T-helper 2 cell treated with Interferon-gamma antibody and Interleukin-4, amounts not matched to agents 100 ng/mL and 5 ng/mL, for 36 hours (primary cell): Measurements from ENCODE around the gene THBD. TPM values are rescaled to one million over a fixed set of nuclear protein-coding genes. Genes with fewer than 3 reads are reported as not detected.
"Not testable (repeated sequence)": the region's sequence is repeated elsewhere in the genome, so short reads cannot be mapped to it uniquely, and the experiment has no call there.

Experiments used
- intact Hi-C: fragments of 100-400 bp; cut with micrococcal nuclease; formaldehyde crosslinking; loops from one replicate; pipeline ENCODE4 v1.15.1; 2023
- total RNA-seq: library from RNA; stranded (reverse); gene quantifications from 2 replicates; pipeline ENCODE4 v1.2.3, GENCODE V29; 2022

THBD gene
- total RNA-seq, 1 donor from 2014 or later: not detected

- intact Hi-C loops: no loop called here
Observed at GRCh38 chr20:23036371-23036770, 13.1 kb downstream of the THBD start.

GRCh38 chr20:23035731-23036130, 13.7 kb downstream of the THBD start:
- intact Hi-C loops: no loop called here

DNA sequence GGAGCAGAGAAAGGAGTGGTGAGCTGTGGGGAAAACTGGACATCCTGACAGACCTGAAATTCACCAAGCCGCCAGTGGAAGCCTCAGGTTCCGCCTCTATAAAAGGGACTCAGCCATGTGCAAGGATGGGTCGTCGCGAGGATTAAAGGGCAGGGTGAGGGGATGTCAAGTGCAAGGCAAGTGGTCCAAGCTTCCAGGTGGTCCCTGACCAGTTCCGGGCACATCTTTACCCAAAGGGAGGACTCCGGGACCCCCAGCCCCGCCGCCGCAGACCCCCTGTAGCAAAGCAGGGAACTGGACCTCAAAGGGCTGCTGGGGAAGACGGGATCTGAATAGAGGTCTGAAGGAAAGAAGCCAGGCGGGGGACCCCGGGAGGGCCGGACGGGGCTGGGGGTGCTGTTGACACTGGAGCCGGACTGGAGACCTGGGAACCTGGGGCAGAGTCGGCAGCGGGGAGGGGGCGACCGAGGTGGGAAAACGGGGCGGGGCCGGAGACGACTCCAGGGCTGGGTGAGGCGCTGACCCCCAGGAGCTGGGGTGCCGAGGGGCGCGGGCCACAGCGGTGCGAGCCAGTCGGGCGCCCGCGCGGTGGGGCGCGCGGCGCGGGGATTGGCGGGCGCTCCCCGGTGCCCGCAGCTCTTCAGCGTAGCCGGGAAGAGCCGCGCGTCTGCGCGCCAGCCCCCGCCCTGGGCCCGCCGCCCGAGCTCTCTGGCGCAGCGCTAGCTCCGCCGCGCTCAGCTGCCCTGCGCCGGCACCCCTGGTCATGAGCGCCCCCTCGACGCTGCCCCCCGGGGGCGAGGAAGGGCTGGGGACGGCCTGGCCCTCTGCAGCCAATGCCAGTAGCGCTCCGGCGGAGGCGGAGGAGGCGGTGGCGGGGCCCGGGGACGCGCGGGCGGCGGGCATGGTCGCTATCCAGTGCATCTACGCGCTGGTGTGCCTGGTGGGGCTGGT, 14.5 kb downstream of the THBD start, which contains the start of gene SSTR4:
Gene SSTR4, plus strand, starts transcription at position 592 of the 951 bp plus-strand sequence. Its CDS starts 172 bp downstream, at position 764.
- intact Hi-C loops: no loop called here

DNA sequence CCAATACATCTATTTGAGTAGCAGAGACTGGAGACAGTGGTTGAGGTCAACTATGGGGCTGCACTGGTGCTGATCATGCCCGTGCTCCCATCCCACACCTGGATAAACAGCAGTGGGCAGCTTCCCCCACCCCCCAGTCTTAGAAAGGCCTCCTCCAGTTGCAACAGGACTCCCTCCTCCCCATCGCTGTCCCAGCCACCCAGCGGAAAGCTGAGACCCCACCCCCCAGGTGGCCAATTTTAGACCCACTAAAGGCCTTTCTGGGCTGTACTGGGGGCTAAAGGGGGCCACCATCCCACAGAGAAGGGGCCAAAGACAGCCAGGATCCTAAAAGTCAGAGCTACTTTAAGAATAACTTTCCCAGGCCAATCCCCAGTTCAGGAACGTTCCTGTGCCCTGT, 15.6 kb downstream of the THBD start:
- intact Hi-C loops: no loop called here

- intact Hi-C loops: no loop called here
Observed at GRCh38 chr20:23032750-23033078, 16.8 kb downstream of the THBD start.

DNA sequence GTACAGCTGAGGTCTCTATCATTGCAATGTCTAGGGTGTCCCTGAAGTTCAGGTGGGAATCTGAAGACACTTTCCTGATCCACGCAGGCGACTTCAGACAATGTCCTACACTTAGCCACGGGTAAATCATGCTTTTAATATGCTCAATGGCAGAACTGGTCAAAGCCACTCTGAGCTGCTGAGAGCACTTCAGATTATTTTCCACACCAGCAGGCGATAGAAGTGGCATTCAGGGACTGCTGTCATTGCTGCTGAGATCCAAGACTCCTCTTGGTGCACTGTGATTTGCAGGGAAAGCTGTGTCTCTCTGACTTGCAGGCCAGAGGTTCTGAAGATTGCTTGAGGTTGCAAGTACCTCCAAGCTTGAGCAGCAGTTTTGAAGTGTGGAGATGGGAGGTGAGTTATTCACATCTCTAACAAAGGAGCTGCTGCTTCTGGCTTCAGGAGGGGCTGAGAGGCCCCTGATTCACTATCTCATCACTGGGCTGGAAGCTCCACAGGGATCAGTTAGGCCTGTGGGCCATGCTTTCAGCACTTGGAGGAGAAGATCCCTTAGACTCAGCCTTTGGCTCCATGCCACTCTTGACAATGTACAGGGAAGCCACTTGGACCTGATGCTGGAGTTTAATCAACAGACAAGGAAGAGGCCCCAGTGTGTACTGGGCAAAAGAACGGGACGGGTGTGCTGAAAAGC, 17.3 kb downstream of the THBD start:
- intact Hi-C loops: no loop called here

GRCh38 chr20:23031346-23031745, 18.1 kb downstream of the THBD start:
- intact Hi-C loops: no loop called here

- intact Hi-C loops: no loop called here
Observed at GRCh38 chr20:23029324-23029723, 20.1 kb downstream of the THBD start.

- intact Hi-C loops: no loop called here
Observed at GRCh38 chr20:23028392-23028791, 21.1 kb downstream of the THBD start.

DNA sequence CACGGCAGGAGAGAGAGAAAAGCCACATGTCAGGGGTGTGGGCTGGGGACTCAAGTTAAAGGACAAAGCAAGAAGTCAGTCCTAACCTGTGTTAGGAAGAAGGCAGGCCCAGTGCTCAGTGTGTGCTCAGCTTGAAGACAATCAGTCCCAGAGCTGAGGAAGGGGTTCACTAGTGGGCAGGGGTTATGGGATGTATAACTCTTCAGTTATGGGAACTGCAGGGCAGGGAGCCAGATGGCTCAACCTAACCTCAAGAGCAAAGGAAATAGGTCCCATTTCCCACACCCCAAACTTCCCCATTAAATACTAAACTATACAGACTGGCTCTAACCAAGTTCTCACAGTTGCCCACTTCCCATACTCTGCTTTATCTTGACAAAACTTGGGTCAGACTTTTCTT, 21.8 kb downstream of the THBD start:
- intact Hi-C loops: no loop called here

DNA sequence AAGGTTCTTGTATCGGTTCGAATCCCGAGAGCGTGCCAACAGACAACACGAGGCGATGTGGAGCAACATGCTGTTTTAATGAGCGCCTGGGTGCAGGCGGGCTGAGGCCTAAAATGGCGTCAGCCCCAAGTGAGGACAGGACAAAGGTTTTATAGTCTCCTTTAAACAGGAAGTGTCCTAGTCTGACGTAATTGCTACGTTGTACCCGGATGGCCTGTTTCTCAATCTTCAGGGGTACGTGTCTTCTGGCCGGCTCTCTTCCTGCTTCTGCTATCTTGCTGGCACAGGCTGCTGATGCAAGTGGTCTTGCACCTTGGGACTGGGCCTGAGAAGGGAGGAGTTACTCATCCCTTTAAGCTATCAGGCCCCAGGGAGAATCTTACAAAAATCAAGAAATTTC, 24.0 kb downstream of the THBD start:
- intact Hi-C loops: not testable (repeated sequence)

DNA sequence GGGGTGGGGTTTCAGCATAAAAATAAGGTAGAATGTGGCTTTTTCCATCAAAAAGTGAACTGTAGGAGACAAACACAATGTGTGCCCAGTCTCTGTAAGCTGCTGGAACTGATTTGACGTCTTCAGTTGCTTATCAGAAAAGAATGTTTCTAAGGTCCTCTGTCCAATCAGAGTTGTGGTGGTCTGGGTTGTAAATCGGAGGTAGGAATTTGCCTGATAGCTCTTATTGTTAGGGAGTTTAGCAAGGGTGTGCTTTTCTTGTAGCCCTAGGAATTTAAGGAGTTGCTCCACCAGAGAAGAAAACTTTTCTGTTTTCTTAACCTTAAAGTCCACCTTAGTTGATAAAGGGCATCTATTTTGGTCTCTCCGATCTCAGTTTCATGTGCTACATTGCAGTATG, 24.8 kb downstream of the THBD start:
- intact Hi-C loops: no loop called here

DNA sequence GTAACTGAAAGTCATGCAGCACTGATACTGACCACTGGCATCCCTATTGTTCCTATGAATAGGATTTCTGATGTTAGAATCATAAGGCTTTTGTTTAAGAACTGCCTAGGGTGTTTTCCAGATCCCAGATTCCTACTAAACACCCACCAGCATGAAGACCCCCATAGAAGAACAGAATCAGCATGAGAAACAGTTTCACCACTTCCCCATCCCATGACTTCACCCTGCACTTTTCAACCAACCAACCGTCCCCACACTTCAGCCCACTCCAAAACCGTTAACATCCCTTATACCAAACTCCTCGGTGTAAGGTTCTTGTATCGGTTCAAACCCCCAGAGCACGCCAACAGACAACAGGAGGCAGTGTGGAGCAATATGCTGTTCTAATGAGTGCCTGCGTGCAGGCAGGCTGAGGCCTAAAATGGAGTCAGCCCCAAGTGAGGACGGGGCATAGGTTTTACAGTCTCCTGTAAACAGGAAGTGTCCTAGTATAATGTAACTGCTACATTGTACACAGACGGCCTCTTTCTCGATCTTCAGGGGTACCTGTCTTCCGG, 25.8 kb downstream of the THBD start:
- intact Hi-C loops: no loop called here

DNA sequence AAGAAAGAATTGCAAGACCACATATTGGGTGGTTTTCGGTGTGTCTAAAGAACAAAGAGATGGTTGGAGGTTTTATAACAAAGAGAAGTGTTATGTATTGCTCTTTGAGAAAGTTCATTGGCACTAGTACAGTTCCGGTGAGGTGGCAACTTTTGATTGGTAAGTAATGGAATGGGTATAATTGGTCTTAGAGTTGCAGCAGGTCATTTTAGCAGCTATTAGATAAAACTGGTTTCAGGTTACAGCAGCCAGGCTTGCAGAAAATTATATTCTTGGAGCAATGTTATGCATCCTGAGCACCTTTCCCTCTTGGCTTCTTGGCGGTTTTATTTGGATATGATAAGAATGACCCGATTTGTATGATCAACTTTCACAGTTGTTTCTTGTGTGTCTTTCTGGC, 26.6 kb downstream of the THBD start:
- intact Hi-C loops: no loop called here

DNA sequence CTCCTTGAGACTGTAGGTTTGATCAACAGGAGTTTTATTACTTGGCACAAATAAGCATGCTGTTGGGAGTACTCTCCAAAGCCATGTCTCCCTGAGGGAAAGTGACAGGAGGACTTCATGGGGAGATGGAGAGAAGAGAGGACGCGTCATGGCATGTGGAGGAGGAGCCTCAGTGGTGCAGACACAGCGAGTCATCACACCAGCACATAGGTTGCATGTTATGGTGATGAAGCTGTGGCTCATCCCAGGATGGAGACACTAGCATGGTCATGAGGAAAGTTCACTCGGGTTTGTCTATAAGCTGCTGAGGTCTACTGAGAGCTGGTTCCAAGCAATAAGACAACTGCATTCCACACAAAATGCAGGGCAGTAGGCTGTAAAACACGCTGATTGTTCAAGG, 27.5 kb downstream of the THBD start:
- intact Hi-C loops: no loop called here

DNA sequence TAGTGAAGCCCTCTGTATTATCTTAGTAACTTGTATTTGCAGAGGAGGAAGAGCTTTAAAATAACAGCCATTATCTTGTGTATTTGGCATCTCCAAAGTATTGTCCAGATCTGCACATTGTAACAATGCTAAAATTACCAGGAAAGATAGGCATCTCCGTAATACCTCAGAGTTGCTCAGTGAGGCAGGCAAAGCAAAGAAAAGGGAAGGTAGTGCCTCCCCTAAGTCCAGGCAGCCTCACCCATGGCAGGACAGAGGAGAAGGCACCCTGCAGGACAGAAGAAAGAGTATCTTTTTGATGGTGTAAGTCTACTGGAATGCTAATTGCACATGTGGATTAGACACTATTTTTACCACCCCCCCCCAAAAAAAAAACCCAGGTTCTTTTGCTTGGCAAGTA, 27.9 kb downstream of the THBD start:
- intact Hi-C loops: no loop called here

DNA sequence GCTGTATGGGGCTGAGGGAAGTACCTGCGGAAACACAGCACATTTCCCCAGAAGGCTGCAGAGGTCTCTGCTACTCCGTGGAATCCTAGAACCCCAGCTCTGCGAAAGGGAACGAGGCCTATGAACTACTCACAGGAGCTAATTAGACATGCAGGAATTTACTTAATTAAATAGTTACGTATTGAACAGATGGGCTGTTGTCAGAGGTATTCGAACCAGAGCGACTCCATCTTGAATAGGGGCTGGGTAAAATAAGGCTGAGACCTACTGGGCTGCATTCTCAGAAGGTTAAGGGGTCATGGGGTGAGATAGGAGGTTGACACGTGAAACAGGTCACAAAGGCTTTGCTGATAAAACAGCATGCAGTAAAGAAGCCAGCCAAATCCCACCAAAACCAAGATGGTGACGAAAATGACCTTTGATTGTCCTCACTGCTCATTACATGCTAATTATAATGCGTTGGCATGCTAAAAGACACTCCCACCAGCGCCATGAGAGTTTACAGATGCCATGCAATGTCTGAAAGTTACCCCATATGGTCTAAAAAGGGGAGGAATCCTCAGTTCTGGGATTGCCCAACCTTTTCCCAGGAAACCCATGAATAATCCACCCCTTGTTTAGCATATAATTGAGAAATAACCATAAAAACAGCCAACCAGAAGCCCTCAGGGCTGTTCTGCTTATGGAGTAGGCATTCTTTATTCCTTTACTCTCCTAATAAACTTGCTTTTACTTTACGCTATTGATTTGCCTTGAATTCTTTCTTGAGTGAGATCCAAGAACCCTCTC, 29.0 kb downstream of the THBD start:
- intact Hi-C loops: no loop called here

DNA sequence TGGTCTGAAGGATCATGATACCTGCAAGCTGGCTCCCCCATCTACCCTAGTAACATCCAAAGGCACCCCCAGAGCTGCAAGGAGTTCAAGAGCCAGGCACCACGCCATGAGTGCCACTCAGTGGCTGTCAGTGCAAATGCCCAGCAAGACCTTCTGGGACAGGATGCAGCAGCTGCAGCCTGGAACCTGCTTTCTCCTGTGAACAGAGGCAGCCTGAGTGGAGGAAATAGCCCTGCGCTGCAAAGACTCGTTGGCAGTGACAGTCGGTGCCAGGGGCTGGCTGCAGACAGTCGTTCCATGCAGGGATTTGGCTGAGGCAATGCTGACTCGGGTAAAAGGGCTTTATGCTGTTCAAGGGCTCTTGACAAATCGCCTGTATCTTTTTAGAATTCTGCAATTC, 30.1 kb downstream of the THBD start:
- intact Hi-C loops: no loop called here

DNA sequence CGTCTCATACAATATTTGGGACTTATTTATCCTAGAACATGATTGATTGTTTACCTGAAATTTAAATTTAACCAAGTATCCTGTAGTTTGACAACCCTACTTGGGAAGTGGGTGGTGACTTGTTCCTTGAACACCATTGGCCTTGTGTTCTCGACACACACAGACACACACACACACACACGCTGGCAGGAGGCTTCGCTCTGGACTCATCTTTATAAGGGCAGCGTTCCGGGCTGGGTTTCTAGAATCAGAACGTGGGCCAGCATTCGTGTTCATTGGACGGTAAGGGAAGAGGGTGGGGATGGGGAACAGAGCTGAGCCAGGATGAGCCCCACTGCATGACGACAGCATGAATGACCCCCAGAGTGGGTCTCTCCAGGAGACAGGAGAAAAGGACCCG, 30.5 kb downstream of the THBD start:
- intact Hi-C loops: no loop called here

DNA sequence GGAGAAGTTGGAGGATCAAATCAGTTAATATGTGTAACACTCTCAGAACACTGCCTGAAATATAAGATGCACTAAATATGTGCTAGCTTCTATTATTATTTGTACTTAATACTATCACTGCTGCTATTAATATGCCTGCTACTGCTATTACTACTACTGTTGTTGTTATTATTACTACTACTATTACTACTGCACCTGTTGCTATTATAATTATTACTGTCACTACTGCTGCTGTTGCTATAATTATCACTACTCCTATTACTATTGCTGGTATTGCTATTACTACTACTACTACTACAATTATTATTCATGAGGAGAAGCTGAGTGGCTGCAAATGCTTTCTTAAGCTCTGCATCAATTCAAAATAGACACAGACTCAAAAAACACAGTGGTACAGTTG, 31.0 kb downstream of the THBD start:
- intact Hi-C loops: no loop called here

GRCh38 chr20:23017516-23017915, 32.0 kb downstream of the THBD start:
- intact Hi-C loops: no loop called here

DNA sequence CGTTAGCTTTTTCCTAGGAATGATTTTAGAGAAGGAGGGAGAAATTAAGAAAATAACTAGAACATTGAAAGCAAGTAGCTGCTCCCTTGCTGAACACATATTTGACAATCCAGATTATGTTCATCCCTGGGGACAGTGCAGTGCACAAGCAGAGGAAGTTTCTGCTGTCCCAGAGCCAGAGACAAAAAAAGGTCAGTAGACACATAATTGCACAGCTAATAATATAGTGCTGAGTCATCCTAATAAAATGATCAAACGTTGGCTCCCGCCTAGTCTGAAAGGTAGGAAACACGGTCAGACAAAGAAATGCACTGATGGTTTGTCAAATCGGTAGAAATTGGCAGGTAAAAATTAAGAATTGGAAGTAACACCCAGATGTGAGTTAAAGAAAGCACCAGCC, 36.0 kb downstream of the THBD start:
- intact Hi-C loops: no loop called here
